HFFc6 (cell line): Measurements from ENCODE around the gene PDE3B. TPM values are rescaled to one million over a fixed set of nuclear protein-coding genes. Genes with fewer than 3 reads are reported as not detected.
"Not testable (repeated sequence)": the region's sequence is repeated elsewhere in the genome, so short reads cannot be mapped to it uniquely, and the experiment has no call there.

Experiments used
- DNase-seq: peaks from one replicate; pipeline ENCODE4 v3.0.0-alpha.2; 2018
- H3K27ac Mint-ChIP-seq: 2 replicates; pipeline ENCODE4 v1.8.0; 2020; ENCODE audit warnings: mild to moderate bottlenecking, mixed read lengths
- H3K27me3 Mint-ChIP-seq: 2 replicates; pipeline ENCODE4 v1.8.0; 2021; ENCODE audit warnings: mild to moderate bottlenecking, moderate library complexity, mixed read lengths; ENCODE audit not compliant: insufficient read depth
- H3K36me3 Mint-ChIP-seq: 2 replicates; pipeline ENCODE4 v1.8.0; 2021; ENCODE audit warnings: low read depth, mixed read lengths
- H3K4me1 Mint-ChIP-seq: 2 replicates; pipeline ENCODE4 v1.8.0; 2020; ENCODE audit warnings: low read depth, mixed read lengths
- H3K4me3 Mint-ChIP-seq: 2 replicates; pipeline ENCODE4 v1.8.0; 2020; ENCODE audit warnings: mild to moderate bottlenecking, moderate library complexity, mixed read lengths
- H3K9me3 Mint-ChIP-seq: 2 replicates; pipeline ENCODE4 v1.8.0; 2020; ENCODE audit warnings: mild to moderate bottlenecking, mixed read lengths
- CTCF ChIP-seq: fragments of 200-600 bp; sonication (generic); IDR thresholded peaks from 2 replicates; pipeline ENCODE4 v1.5.0; 2021; ENCODE audit warnings: antibody characterized with exemption, mild to moderate bottlenecking
- total RNA-seq, 6 experiments: library from RNA; stranded (reverse); fragmentation: NEBNext Ultra II Directional; extraction: Animal tissue kit (Norgen Biotek cat#: 25700); gene quantifications; 2 replicates in 1 of 6; 3 replicates in 5 of 6; pipeline ENCODE4 v1.2.3, GENCODE V29; 2021

The PDE3B gene
- total RNA-seq, 6 experiments from 2014 or later, result 0.05 to 0.06 TPM; not detected in 4

GRCh38 chr11:14873632-14874031, 230.0 kb downstream of the PDE3B start:
- H3K9me3 Mint-ChIP-seq, result no peaks in the 10 kb centered on the region
- no peaks in the 10 kb centered on the region; the same call in 1 of the 2 replicates for H3K27me3 Mint-ChIP-seq
- TF ChIP-seq CTCF, result no peak
- DNase-seq, result no peak
- H3K27ac Mint-ChIP-seq, result no peak overlapping the region
- H3K4me3 Mint-ChIP-seq, result no peak overlapping the region
- no peaks in the 10 kb centered on the region for H3K36me3 Mint-ChIP-seq
- no peaks in the 10 kb centered on the region for H3K4me1 Mint-ChIP-seq

- no peak for DNase-seq
- no peaks in the 10 kb centered on the region for H3K27me3 Mint-ChIP-seq
- no peaks in the 10 kb centered on the region for H3K4me1 Mint-ChIP-seq
- no peaks in the 10 kb centered on the region for H3K36me3 Mint-ChIP-seq
- no peak overlapping the region for H3K4me3 Mint-ChIP-seq
- H3K9me3 Mint-ChIP-seq, result no peaks in the 10 kb centered on the region
- no peak for TF ChIP-seq CTCF
- H3K27ac Mint-ChIP-seq, result no peak overlapping the region
Measured at GRCh38 chr11:14875163-14875562, 231.6 kb downstream of the PDE3B start.

- Mint-ChIP-seq H3K27ac (no peak overlapping the region), H3K36me3 (peaks cover 4% of the 10 kb centered on the region; the same call in 1 of the 2 replicates), H3K4me3 (no peak overlapping the region), H3K27me3 (no peaks in the 10 kb centered on the region), H3K4me1 (no peaks in the 10 kb centered on the region), H3K9me3 (no peaks in the 10 kb centered on the region)
- no peak for DNase-seq
- TF ChIP-seq CTCF, result no peak
Measured at GRCh38 chr11:14881576-14882193, 238.1 kb downstream of the PDE3B start.

- Mint-ChIP-seq H3K27ac (no peak overlapping the region), H3K27me3 (no peaks in the 10 kb centered on the region), H3K4me1 (no peaks in the 10 kb centered on the region), H3K9me3 (no peaks in the 10 kb centered on the region), H3K36me3 (peaks cover 4% of the 10 kb centered on the region; the same call in 1 of the 2 replicates), H3K4me3 (no peak overlapping the region)
- DNase-seq, result no peak
- no peak for TF ChIP-seq CTCF
Measured at GRCh38 chr11:14882196-14882595, 238.6 kb downstream of the PDE3B start.

- not testable (repeated sequence) for H3K36me3 Mint-ChIP-seq, H3K4me3 Mint-ChIP-seq, H3K4me1 Mint-ChIP-seq, H3K27ac Mint-ChIP-seq, H3K9me3 Mint-ChIP-seq, H3K27me3 Mint-ChIP-seq, DNase-seq
Measured at GRCh38 chr11:14883683-14884082, 240.1 kb downstream of the PDE3B start.

GRCh38 chr11:14884667-14885273, 241.2 kb downstream of the PDE3B start:
- no peak for TF ChIP-seq CTCF
- Mint-ChIP-seq H3K36me3 (peaks cover 4% of the 10 kb centered on the region; the same call in 1 of the 2 replicates), H3K4me1 (no peaks in the 10 kb centered on the region), H3K4me3 (no peak overlapping the region), H3K9me3 (no peaks in the 10 kb centered on the region), H3K27me3 (no peaks in the 10 kb centered on the region), H3K27ac (no peak overlapping the region)
- DNase-seq, result no peak
